GM19372 (cell line): ENCODE data around the gene TPTE2.
"Not testable (repeated sequence)": the region's sequence is repeated elsewhere in the genome, so short reads cannot be mapped to it uniquely, and the experiment has no call there.

Source experiments
- ATAC-seq: cut with Tn5 transposase; IDR thresholded peaks from one replicate; pipeline ENCODE4 v1.9.1; 2021; ENCODE audit warnings: mild to moderate bottlenecking, low read depth, moderate library complexity; ENCODE audit not compliant: unreplicated experiment

TPTE2 gene

DNA sequence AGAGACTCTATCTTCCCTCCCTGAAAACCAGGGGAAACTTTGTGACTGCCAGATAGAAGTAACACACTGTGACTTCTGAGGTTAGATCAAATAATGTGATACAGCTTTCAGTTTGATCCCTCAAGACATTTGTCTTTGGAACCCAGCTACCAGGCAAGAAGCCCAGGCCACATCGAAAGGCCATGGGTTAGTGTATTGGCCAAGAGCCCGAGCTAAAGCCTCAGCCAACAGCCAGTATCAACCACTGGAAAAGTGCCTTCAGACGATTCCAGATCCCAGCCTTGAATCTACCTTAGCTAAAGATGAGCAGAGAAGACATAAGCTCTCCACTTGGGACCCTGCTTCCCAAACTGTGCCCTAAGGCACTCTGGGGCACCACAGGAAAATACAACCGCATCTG, 10.9 kb upstream of the TPTE2 start:
- ATAC-seq, result no peak

DNA sequence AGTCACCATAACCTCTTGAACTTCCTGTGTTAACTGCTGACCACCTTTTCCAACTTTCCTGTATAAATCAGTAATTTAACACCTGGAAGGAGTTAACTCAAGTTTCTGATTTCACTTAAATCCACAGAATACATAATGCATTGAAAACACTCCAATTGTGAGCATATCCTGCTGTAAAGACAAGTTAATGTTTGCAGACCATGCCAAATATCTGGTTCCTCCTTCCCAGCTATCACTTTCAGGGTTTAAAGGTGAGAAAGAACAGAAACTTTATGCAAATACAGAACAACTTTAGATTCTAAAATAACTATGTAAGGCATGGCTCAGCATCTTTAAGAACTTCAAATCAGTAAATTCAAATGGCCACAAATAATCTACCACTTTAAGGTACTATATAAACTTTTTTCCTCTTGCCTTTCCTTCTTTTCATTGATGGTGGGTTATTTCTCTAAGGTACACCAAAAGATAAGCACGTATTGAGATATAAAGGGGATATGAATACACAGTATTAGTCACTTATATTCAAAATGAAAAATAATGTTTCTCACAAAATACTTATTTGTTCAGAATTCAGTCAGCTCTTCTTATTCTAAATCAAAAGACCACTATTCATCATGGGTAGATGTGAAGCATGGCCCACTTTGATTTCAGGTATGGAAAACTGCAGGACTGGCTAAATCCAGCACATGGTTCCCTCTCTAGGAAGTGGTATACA, 6.6 kb upstream of the TPTE2 start:
- peak; percentile 50 for ATAC-seq

DNA sequence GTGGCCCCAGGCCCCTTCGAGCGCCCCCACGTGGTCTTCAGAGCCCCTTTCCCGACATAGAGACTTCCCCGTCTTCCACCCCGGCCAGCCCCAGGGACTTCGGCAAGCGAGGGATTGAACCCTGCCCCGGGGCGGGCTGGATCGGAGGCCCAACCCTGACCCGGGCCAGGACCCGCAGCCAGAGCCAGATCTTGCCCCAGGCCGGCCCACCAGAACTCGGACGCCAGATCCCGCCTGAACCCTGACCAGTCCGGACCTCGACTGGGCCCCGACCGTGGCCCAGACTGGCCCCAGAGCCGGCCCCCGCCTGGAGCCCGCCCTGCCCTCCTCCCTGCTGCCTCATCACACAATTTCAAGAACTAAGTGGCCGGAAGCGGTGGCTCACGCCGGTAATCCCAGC, 253 bp upstream of the TPTE2 start:
- ATAC-seq, result no peak

DNA sequence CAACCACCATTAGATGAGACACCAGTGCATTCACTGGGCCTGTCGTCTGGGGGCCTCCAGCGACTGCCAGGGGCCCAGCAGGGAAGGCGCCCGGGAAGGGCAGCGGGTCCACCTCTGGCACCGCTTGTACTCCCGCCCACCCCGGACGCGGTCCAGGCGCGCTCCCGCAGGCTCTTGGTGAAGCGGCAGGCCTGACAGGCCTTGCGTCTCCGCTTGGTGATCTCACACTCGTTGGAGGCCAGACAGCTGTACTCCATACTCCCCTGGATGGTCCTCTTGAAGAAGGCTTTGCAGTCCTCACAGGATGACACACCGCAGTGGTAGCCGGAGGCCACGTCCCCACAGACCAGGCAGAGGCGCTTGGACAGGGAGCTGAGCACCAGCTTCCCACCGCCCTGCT, 660 bp downstream of the TPTE2 start:
- not testable (repeated sequence) for ATAC-seq

DNA sequence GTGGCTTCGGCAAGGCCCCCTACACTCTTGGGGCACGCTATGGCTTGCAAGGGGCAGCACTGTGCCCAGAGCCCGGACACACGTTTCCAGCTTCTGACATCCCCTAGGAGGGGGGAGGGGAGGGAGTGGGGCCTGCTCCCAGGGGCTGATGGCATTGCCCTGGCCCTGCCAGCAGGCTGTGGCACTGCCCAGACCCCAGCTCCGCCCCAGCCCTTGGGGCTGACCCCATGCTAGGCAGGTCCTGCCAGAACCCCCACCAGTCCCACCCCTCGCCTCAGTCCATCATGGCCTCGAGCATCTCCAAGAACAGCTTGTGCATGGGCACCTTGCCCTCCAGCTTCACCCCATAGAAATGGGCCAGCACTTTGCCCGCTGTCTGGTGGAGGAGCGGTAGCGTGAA, 1.6 kb downstream of the TPTE2 start:
- ATAC-seq, result not testable (repeated sequence)

DNA sequence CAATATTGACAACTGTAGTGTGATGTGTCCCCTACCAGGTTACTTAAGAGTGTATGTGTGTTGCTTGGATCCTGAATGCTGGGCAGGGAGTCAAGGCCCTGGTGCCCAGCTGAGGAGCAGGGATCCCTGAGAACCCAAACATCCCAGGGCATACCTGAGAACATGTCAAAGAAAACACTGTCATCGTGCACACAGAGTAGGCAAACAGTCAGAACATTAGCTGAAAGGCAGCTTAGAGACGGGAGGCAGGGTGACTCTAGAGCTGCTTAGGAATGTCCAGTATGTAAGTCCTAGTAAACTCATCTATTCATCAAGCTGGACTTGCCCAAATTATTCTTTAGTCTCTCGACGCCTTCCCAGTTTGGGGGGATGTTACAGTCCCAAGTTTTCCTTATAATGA, 4.0 kb downstream of the TPTE2 start:
- ATAC-seq, result not testable (repeated sequence)

DNA sequence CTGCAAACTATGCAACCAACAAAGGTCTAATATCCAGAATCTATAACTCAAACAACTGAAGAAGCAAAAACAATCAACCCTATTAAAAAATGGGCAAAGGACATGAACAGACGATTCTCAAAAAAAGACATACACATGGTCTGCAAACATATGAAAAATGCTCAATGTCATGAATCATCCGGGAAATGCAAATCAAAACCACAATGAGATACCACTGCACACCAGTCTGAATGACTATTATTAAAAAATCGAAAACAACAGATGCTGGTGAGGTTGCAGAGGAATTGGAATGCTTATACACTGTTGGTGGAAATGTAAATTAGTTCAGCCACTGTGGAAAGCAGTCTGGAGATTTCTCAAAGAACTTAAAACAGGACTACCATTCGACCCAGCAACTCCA, 12.1 kb downstream of the TPTE2 start:
- not testable (repeated sequence) for ATAC-seq

DNA sequence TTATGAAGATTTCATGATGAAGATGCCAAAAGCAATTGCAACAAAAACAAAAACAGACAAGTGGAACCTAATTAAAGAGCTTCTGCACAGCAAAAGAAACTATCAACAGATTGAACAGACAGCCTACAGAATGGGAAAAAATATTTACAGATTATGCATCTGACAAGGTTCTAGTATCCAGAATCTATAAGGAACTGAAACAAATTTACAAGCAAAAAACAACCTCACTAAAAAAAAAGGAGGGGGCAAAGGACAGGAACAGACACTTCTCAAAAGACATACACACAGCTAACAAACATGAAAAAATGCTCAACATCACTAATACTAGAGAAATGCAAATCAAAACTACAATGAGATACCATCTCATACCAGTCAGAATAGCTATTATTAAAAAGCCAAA, 35.7 kb downstream of the TPTE2 start:
- not testable (repeated sequence) for ATAC-seq

DNA sequence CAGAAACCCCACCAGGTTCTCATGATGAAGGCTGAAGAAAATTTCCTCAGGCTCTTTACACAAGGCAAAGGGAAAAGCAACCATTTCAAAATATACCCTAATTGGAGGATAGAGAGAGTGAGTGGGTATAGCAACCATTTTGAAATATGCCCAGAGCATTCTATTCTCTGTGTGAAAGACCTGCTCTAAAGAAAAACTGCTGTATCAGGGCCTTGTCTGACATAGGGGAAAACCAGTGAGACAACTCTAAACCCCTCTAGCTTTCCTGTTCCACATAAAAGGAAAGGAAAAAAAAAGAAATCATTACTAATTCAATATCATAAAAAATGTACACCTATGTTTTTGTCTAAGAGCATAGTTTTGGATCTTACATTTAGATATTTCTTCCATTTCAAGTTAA, 42.3 kb downstream of the TPTE2 start:
- no peak for ATAC-seq

DNA sequence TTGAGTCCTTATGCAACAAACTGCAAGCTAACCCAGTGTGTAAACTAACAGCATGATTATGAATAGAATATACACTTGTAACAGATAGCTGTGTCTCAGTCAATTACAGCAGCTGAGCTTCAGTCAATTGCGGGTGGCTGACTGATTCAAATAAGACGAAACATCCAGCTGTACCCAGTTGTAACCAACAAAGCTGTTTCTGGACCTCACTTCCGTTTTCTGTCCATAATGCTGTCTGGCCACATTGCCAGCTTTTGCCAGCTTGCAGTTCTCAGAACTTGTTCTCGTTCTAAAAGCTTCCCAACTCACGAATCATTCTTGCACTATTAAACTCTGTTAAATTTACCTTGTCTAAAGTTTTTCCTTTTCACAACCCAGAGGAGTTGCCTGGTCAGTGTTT, 53.7 kb downstream of the TPTE2 start:
- ATAC-seq, result not testable (repeated sequence)

DNA sequence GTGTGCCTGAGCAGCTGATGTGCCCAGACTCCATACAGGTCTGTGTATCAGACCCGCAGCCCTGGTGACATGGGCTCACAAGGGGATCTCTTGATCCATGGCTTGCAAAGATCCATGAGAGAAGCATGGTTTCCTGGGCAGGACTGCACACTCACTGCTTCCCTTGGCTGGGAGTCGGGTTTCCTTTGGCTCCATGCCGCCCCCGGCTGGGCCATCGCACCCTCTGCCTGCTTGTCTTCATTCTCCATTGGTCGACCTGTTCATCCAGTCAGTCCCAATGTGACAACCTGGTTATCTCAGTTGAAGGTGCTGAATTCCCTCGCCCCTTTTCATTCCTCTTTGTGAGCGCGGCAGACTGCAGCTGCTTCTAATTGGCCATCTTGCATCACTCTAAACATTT, 101.2 kb downstream of the TPTE2 start:
- not testable (repeated sequence) for ATAC-seq

DNA sequence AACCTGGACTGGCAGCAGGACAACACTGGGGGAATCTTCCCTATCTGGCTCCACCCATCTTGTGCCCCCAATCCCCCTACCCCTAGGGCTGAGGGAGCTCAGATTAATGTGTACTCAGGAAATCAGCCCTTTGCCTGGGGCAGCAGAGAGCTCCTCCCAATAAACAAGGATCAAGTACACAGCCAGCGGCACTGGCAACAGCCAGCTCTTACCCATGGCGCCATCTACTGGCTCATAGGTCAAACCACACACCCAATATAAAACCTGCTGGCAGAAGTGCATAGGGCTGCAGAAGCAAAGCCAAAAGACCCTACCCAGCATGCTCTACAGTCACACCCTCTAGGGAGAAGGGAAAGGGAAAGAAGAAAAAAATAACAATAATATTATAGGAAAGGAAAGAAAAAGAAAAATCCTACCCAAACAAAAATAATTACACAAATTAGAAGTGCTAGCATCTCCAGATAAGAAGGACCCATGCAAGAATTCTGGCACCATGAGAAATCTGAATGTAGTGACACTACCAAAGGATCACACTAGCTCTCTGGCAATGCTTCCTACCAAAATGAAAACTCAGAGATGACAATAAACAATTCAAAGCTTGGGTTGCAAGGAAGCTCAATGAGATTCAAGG, 122.2 kb downstream of the TPTE2 start:
- ATAC-seq, result not testable (repeated sequence)

DNA sequence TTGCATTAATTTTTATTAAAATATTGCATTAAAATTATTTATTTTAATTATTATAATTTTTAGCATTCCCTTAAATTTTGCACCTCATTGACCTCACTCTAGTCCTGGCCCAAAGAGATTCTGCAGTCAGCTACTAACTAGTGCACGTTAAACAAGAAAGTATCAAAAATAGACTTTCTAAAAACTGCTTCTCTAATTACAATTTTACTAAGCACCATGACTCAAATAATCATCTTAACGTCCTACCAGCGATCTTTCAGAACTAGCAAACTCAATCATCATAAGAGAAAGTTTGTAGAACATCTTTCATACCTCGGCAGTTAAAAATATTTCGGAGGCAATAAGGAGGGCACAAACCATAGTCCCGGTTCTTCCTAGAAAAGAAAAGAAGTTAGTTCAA, 123.6 kb downstream of the TPTE2 start:
- not testable (repeated sequence) for ATAC-seq

DNA sequence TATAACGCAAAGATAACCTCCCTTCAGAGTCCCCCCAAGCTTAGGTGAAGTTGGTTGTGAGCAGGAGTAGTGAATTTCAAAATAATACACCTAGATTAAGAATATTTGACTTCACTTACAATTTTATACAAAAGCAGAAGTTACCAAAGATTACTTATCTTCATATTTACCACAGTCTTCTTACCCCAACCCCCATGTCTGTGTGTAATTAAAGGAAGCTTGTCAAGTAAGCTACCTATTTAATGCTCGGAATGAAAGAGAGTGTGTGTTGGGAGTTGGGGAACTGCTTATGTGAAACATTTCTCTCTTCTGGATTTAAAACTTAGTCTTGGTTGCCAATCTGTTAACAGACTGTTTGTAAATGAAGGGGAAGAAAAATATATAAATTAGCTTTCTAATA, 139.1 kb downstream of the TPTE2 start:
- not testable (repeated sequence) for ATAC-seq

DNA sequence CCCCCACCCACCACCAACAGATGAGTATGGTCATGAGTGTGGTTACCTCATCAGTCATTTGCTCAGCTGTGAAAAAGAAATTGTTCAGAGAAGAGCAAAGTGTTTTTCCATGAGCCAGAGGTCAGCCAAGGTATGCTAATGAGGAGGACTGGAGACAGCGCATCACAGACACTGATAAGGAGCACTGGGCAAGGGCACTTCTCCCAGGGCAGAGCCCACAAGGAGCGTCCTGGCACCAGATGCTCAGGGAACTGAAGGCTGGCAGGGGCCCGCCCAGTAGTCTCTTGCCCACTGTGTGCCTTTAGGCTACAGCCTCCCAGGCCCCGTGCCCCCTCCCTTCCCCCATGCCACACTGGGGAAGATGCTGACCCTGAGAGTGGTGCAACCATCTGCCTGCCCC, 148.8 kb downstream of the TPTE2 start:
- not testable (repeated sequence) for ATAC-seq

DNA sequence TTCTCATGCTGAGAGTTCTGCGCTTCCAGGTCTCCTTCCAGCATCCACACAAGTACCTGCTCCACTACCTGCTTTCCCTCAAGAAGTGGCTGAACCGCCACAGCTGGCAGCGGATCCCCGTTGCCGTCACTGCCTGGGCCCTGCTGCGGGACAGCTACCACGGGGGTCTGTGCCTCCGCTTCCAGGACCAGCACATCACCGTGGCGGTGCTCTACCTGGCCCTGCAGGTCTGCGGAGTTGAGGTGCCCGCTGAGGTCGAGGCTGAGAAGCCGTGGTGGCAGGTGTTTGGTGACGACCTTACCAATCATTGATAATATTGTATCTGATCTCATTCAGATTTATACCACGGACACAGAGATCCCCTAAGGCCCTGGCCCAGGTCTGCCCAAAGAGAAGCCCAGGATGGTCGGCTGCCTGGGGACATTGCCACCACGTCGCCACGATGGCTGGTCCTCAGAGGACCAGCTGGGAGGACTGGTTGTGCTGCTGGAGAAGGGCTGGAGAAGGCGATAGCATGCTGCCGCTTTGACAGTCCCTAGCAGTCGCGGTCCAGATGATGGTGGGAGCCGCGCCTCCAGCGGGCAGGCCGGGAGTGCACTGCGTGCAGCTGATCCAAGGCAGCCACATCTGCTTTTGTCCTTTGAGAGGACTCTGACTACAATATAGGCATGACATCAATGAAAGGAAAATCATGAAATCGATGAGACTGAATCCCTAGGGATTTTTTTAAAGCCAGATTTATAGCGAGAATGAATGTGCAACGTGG, 178.4 kb downstream of the TPTE2 start:
- not testable (repeated sequence) for ATAC-seq

DNA sequence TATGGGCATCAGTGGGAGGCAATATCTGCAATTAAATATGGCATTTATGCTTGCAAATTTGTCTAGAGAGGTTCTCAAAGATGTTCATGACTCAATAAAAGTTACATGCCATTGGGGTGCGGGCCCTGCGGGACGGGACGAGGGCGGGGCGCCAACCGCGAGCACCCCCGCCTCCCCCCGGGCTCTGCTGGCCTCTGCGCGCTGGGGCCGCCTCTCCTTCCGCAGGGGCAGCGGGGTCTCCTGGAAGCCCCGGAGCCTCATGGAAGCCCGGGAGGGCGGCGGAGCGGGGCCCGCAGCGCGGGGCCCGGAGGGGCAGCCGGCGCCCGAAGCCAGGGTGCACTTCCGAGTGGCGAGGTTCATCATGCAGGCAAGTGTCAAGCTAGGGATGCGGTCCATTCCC, 179.2 kb downstream of the TPTE2 start:
- no peak for ATAC-seq
